Thyroid gland (tissue), 4 donors: ENCODE measurements around the gene SELL.

Experiments used
- CTCF ChIP-seq, 6 experiments: fragments of 200-600 bp in 3 of 6; fragments of 450-650 bp in 3 of 6; sonication (generic) in 3 of 6; IDR thresholded peaks; one replicate each; pipeline ENCODE4 v1.5.1; 2016 to 2019; ENCODE audit warnings: antibody characterized with exemption in 6 of 6, mild to moderate bottlenecking in 2 of 6, inconsistent platforms in 1 of 6, moderate library complexity in 1 of 6
- POLR2A ChIP-seq, 2 donors: fragments of 450-650 bp; IDR thresholded peaks; one replicate each; pipeline ENCODE4 v1.6.1; 2017; ENCODE audit warnings: antibody characterized with exemption in 2 of 2, mild to moderate bottlenecking in 2 of 2, moderate library complexity in 1 of 2

- TF ChIP-seq CTCF (IDR thresholded peaks at IDR 0.05) (no peak), POLR2A (IDR thresholded peaks at IDR 0.05) (no peak)
These were observed 63.2 kb downstream of the SELL start for GRCh38 chr1:169648187-169648586.
